PC-3 (cell line): ENCODE measurements around the gene KCNJ9.

Experiments
- EZH2 ChIP-seq: fragments of 300-600 bp; sonication (generic); IDR thresholded peaks from one replicate; pipeline ENCODE4 v1.6.1; 2017; ENCODE audit warnings: antibody characterized with exemption, mild to moderate bottlenecking, low read length; ENCODE audit not compliant: unreplicated experiment
- TF ChIP-seq, protein P1 (sequence below): fragments of 300-600 bp; sonication (generic); conservative IDR thresholded peaks from 2 replicates; pipeline ENCODE4 v1.5.1; 2017; ENCODE audit warnings: antibody characterized with exemption, low read depth, mild to moderate bottlenecking, low read length

- TF ChIP-seq, protein P1, sequence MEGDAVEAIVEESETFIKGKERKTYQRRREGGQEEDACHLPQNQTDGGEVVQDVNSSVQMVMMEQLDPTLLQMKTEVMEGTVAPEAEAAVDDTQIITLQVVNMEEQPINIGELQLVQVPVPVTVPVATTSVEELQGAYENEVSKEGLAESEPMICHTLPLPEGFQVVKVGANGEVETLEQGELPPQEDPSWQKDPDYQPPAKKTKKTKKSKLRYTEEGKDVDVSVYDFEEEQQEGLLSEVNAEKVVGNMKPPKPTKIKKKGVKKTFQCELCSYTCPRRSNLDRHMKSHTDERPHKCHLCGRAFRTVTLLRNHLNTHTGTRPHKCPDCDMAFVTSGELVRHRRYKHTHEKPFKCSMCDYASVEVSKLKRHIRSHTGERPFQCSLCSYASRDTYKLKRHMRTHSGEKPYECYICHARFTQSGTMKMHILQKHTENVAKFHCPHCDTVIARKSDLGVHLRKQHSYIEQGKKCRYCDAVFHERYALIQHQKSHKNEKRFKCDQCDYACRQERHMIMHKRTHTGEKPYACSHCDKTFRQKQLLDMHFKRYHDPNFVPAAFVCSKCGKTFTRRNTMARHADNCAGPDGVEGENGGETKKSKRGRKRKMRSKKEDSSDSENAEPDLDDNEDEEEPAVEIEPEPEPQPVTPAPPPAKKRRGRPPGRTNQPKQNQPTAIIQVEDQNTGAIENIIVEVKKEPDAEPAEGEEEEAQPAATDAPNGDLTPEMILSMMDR, result no peak
- no peak for TF ChIP-seq EZH2
These were observed 34.0 kb upstream of the KCNJ9 start for GRCh38 chr1:160047111-160047991.
